ENCODE measurements around the gene OSBPL7.

OSBPL7 gene
- 9.1 to 166 (median 54.5) reads per million in 9 experiments for total RNA-seq

DNA sequence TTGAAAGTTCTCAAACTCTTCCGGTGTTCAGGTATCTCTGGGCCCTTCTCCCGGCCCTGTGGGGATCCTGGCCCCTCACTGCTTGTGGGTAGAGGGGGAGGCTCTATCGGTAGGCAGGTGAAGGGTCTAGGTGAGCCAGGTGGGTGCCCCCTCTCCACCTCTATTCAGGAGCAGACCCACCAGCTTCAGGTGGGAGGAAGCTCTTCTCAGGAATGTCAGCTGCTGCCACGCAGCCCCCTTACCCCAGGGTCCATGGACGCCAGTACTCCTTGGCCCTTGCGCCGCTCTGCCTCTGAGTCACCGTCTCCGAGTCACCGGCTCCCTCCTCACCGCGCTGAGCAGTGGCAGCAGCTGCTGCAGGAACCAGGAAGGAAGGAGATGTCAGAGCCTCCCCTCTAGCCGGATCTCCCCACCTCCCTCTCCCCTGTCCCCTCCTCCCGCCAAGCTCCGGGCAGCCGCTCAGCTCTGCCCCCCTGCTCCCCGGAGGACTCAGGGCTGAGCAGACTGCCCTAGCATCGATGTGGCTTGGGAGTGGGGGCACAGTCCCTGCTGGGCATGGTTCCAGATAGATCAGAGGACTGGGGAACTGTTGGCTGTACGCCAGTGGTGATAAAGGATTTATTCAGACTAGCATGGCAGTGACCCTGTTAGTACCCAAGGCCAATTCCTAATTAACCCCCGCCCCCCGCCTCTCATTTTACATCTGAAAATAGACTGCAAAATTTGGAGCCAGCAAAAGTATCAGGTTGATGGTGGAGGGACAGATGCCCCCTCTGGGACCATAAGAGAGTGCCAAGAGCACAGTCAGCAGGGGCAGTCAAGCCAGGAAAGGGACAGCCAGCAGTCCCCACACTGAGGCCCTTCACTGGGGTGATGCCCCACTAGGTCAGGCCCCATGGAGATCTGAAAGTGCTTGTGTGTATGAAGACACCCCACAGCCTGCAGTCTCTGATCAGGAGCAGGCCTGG, at the start of gene OSBPL7:
TSS of gene OSBPL7 (minus strand) at position 371 of the 968 bp plus-strand sequence. CDS start 1,516 bp downstream, outside the sequence.
- H3K27ac Mint-ChIP-seq, result peak within 1 kb of the TSS; percentile 97 to 99
- no peaks in the 10 kb centered on the region for H3K27me3 Mint-ChIP-seq
- ATAC-seq (replicated peaks) (peak; percentile 96), DNase-seq (peak; percentile 73 to 77 (median 74))
- peak within 1 kb of the TSS; percentile 98 to 100 for H3K4me3 Mint-ChIP-seq
- peaks cover 64% of the 10 kb centered on the region for H3K36me3 Mint-ChIP-seq (ENCODE audit: insufficient read depth)
- H3K9me3 Mint-ChIP-seq, result no peaks in the 10 kb centered on the region
- peaks cover 23 to 30% of the 10 kb centered on the region in 2 donors for H3K4me1 Mint-ChIP-seq (ENCODE audit: low read depth in 2 of 2)

- H3K36me3 Mint-ChIP-seq (ENCODE audit: insufficient read depth), result no peaks in the 10 kb centered on the region
- peaks cover 65 to 96% of the 10 kb centered on the region in 2 donors for H3K27me3 Mint-ChIP-seq
- no peak for ATAC-seq (replicated peaks)
- H3K4me3 Mint-ChIP-seq, result no peak overlapping the region
- no peak overlapping the region for H3K27ac Mint-ChIP-seq
- no peaks in the 10 kb centered on the region for H3K9me3 Mint-ChIP-seq
- H3K4me1 Mint-ChIP-seq (ENCODE audit: low read depth in 2 of 2), result no peaks in the 10 kb centered on the region
- DNase-seq, result no peak
Observed at GRCh38 chr17:47871048-47871447, 49.5 kb upstream of the OSBPL7 start.

GRCh38 chr17:47870056-47870455, 48.5 kb upstream of the OSBPL7 start:
- Mint-ChIP-seq H3K4me1 (ENCODE audit: low read depth in 2 of 2) (no peaks in the 10 kb centered on the region), H3K9me3 (no peaks in the 10 kb centered on the region), H3K27ac (no peak overlapping the region), H3K27me3 (peaks cover 56 to 96% of the 10 kb centered on the region in 2 donors), H3K36me3 (ENCODE audit: insufficient read depth) (no peaks in the 10 kb centered on the region), H3K4me3 (no peak overlapping the region)
- DNase-seq, result no peak
- ATAC-seq (replicated peaks), result no peak

DNA sequence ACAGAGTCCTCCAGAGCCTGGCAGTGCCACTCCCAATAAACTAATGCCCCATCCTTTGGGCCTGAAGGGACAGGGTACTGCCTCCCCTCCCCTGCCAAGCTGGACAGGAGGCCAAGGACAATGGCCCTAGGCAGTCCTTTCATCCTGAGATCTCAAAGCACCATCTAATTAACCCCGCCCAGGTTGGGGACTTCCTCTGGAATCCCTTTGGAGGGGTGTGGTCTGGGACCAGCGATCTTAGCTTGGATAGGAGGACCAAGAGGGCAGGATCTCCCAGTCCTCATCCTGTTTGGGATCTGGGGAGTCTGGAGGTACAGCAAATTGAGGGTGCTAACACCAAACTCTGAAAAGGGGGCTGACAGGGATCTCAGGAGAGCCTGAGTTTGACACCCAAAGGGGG, 47.5 kb upstream of the OSBPL7 start:
- peaks cover 46 to 96% of the 10 kb centered on the region in 2 donors for H3K27me3 Mint-ChIP-seq
- H3K4me1 Mint-ChIP-seq (ENCODE audit: low read depth in 2 of 2), result peaks cover 0 to 1% of the 10 kb centered on the region in 2 donors
- H3K36me3 Mint-ChIP-seq (ENCODE audit: insufficient read depth), result no peaks in the 10 kb centered on the region
- ATAC-seq (replicated peaks) (no peak), DNase-seq (no peak)
- H3K9me3 Mint-ChIP-seq, result no peaks in the 10 kb centered on the region
- no peak overlapping the region for H3K4me3 Mint-ChIP-seq
- no peak overlapping the region for H3K27ac Mint-ChIP-seq

GRCh38 chr17:47867813-47868533, 46.4 kb upstream of the OSBPL7 start:
- H3K4me1 Mint-ChIP-seq (ENCODE audit: low read depth in 2 of 2), result peaks cover 0 to 1% of the 10 kb centered on the region in 2 donors
- H3K9me3 Mint-ChIP-seq, result no peaks in the 10 kb centered on the region
- H3K27me3 Mint-ChIP-seq, result peaks cover 35 to 86% of the 10 kb centered on the region in 2 donors
- no peak overlapping the region for H3K4me3 Mint-ChIP-seq
- H3K27ac Mint-ChIP-seq, result no peak overlapping the region
- DNase-seq, result no peak
- H3K36me3 Mint-ChIP-seq (ENCODE audit: insufficient read depth), result peaks cover 3% of the 10 kb centered on the region
- no peak for ATAC-seq (replicated peaks)

GRCh38 chr17:47866941-47867340, 45.3 kb upstream of the OSBPL7 start:
- Mint-ChIP-seq H3K27me3 (peaks cover 26 to 75% of the 10 kb centered on the region in 2 donors), H3K4me3 (no peak overlapping the region), H3K36me3 (ENCODE audit: insufficient read depth) (peaks cover 6% of the 10 kb centered on the region), H3K4me1 (ENCODE audit: low read depth in 2 of 2) (peaks cover 0 to 1% of the 10 kb centered on the region in 2 donors), H3K27ac (no peak overlapping the region), H3K9me3 (no peaks in the 10 kb centered on the region)
- DNase-seq (no peak), ATAC-seq (replicated peaks) (no peak)

GRCh38 chr17:47864791-47865216, 43.2 kb upstream of the OSBPL7 start:
- H3K4me3 Mint-ChIP-seq, result no peak overlapping the region
- peaks cover 17 to 64% of the 10 kb centered on the region in 2 donors for H3K27me3 Mint-ChIP-seq
- ATAC-seq (replicated peaks) (no peak), DNase-seq (no peak)
- no peak overlapping the region for H3K27ac Mint-ChIP-seq
- H3K4me1 Mint-ChIP-seq (ENCODE audit: low read depth in 2 of 2), result peaks cover 0 to 1% of the 10 kb centered on the region in 2 donors
- H3K36me3 Mint-ChIP-seq (ENCODE audit: insufficient read depth), result peaks cover 6% of the 10 kb centered on the region
- no peaks in the 10 kb centered on the region for H3K9me3 Mint-ChIP-seq

- ATAC-seq (replicated peaks), result no peak
- peaks cover 0 to 1% of the 10 kb centered on the region in 2 donors for H3K4me1 Mint-ChIP-seq (ENCODE audit: low read depth in 2 of 2)
- H3K9me3 Mint-ChIP-seq, result no peaks in the 10 kb centered on the region
- peaks cover 26 to 64% of the 10 kb centered on the region in 2 donors for H3K27me3 Mint-ChIP-seq
- H3K4me3 Mint-ChIP-seq, result no peak overlapping the region
- peaks cover 6% of the 10 kb centered on the region for H3K36me3 Mint-ChIP-seq (ENCODE audit: insufficient read depth)
- no peak for DNase-seq
- H3K27ac Mint-ChIP-seq, result no peak overlapping the region
Observed at GRCh38 chr17:47862621-47863440, 41.2 kb upstream of the OSBPL7 start.

DNA sequence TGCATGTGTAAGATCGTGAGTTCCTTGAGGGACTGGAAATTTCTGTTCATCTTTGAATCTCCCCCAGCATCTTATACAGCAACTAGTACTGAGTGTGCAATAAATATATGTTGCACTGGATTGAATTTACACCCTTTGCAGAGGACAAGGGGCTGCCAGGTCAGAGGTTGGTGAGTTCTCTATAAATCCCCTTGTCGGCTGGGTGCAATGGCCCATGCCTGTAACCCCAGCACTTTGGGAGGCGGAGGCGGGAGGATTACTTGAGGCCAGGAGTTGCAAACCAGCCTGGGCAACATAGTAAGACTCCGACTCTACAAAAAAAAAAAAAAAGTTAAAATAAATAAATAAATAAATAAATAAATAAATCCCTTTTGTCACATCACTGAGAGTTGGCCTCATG, 38.8 kb upstream of the OSBPL7 start:
- Mint-ChIP-seq H3K27ac (no peak overlapping the region), H3K4me1 (ENCODE audit: low read depth in 2 of 2) (peaks cover 0 to 1% of the 10 kb centered on the region in 2 donors), H3K27me3 (peaks cover 41 to 66% of the 10 kb centered on the region in 2 donors), H3K9me3 (no peaks in the 10 kb centered on the region), H3K36me3 (ENCODE audit: insufficient read depth) (peaks cover 6% of the 10 kb centered on the region), H3K4me3 (no peak overlapping the region)
- no peak for ATAC-seq (replicated peaks)
- DNase-seq, result no peak

DNA sequence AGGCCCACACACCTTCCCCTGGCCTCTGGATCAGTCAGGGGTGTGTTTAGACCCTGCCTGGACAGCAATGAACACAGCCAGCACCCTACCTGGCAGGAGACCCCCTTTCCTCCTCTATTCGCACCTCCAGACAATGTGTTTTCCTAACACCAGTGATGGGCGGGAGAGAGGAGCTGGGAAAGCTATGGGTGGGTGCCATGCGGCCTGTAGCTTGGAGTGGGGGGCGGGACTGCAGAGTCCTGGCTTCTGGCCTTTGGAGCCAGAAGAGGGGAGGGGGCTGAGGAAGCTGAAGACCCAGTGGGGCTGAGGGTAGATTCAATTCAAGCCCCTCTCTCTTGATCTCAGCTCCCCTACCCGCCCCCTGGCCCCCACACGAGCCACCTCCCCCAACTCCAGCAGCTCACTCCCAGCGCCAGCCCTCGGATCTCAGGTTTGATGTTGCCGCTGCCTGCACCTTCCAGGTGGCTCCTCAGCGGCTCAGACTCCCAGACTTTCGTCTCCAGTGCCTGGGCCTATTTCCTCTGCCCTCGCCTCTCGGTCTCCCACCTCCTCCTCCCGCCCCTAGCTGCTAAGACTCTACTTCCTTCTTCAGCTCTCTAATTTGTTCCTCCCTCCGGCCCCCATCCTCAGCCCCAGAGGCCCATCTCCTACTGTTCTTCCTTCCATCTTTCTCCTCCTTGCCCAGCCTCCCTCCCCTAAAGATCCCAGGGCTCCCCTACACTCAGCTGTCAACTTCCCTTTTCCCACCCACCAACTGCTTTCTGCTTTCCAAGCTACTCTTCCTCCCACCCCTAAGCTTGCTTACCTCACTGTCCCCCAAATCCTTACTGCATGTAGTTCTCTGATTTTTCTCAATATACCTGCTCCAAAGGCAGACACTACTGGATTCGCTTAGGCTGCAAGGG, 36.2 kb upstream of the OSBPL7 start:
- DNase-seq, result no peak
- H3K27me3 Mint-ChIP-seq, result peaks cover 67 to 78% of the 10 kb centered on the region in 2 donors
- H3K27ac Mint-ChIP-seq, result no peak overlapping the region
- ATAC-seq (replicated peaks), result no peak
- no peak overlapping the region for H3K4me3 Mint-ChIP-seq
- no peaks in the 10 kb centered on the region for H3K4me1 Mint-ChIP-seq (ENCODE audit: low read depth in 2 of 2)
- H3K9me3 Mint-ChIP-seq, result no peaks in the 10 kb centered on the region
- H3K36me3 Mint-ChIP-seq (ENCODE audit: insufficient read depth), result peaks cover under 1% of the 10 kb centered on the region

- H3K4me1 Mint-ChIP-seq (ENCODE audit: low read depth in 2 of 2), result peaks cover 7 to 8% of the 10 kb centered on the region in 2 donors
- no peaks in the 10 kb centered on the region for H3K36me3 Mint-ChIP-seq (ENCODE audit: insufficient read depth)
- H3K27ac Mint-ChIP-seq, result no peak overlapping the region
- no peak overlapping the region for H3K4me3 Mint-ChIP-seq
- H3K27me3 Mint-ChIP-seq, result peaks cover 77 to 87% of the 10 kb centered on the region in 2 donors
- ATAC-seq (replicated peaks), result no peak
- H3K9me3 Mint-ChIP-seq, result no peaks in the 10 kb centered on the region
- no peak for DNase-seq
Observed at GRCh38 chr17:47856830-47857229, 35.2 kb upstream of the OSBPL7 start.

DNA sequence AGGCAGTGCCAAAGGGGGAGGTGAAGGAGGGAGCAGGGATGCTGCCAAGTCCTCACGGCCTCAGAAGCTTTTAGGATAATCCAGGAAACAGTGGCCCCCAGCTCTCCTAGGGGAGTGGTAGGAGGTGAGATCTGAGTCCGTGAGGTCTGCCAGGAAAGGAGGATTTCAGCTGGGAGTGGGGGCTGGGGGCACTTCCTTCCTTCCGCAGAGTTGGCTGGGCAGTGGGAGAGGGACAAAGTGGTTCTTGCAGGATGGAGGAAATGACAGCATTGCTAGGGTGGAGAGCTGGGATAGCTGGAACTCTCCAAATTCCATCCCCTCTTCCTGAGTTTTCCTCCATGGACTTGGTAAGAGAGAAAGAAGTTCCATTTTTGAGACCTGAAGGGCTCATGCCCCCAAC, 34.1 kb upstream of the OSBPL7 start:
- Mint-ChIP-seq H3K4me3 (no peak overlapping the region), H3K27me3 (peaks cover 83 to 96% of the 10 kb centered on the region in 2 donors)

More for the DNA sequence above, 34.1 kb upstream of the OSBPL7 start:
- H3K36me3 Mint-ChIP-seq (ENCODE audit: insufficient read depth), result no peaks in the 10 kb centered on the region
- no peak for ATAC-seq (replicated peaks)
- DNase-seq, result no peak
- no peaks in the 10 kb centered on the region for H3K9me3 Mint-ChIP-seq
- H3K27ac Mint-ChIP-seq, result no peak overlapping the region
- peaks cover 10% of the 10 kb centered on the region in 2 donors for H3K4me1 Mint-ChIP-seq (ENCODE audit: low read depth in 2 of 2)
